Measurements from ENCODE around the gene BEST1. TPM values are rescaled to one million over a fixed set of nuclear protein-coding genes. Genes with fewer than 3 reads are reported as not detected.
"Not testable (repeated sequence)": the region's sequence is repeated elsewhere in the genome, so short reads cannot be mapped to it uniquely, and the experiment has no call there.

The BEST1 gene
- total RNA-seq, 2 experiments from 2014 or later, result 1.9 to 3.1 TPM

DNA sequence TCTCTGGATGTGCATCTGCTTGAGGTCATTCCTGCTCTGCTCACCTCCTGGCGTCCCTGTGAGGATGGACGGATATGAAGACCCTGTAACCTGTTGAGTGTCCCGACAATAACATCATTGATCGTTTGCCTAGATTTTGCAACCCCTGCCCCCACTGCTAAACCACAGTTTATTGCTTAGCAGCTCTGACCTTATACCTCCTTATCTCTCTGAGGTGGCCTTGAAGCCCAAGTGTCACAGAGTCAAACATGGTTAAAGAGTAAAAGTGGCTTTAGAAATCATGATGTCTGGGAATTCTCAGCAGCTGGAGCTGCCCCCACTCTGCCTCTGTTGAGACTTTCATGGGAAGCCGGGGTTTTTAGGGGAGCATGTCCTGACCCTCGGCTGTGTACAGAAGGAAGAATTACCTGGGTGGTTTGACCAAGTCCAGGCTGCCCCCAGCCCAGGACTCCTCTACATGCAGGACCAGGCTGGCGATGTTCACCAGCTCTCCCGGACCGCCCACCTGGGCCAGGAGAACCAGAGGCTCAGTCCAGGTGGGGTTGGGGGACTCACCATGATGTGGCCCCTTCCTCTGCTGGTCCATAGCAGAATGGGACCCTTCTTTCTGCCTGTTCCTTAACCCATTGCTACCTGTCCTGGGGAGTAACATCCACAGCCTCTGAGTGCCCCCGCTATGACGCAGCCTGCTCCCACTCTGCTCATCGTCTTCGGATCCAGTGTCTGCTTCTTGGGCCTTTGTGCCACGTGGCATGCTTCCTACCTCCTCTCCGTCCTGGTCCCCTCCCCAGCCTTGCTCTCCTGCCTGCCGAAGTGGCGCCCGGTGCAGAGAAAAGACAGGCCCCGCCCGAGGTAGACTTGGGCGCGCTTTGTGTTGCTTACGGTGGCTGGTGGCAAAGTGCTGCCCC is 50.6 kb downstream of the BEST1 start:
- no peak for DNase-seq (ENCODE audit: low spot score)
- CTCF ChIA-PET (ENCODE audit: unreplicated experiment), result no interaction called here
- no TSS peak for BruUV-seq (replicated peaks)
- Histone ChIP-seq H3K9me2 (ENCODE audit: insufficient read depth, low read length) (no peaks in the 10 kb centered on the region), H3K4me3 (ENCODE audit: low read depth, low read length, poor library complexity, severe bottlenecking) (no peak overlapping the region), H3K4me2 (ENCODE audit: low read length) (no peak overlapping the region), H3K79me2 (ENCODE audit: insufficient read depth, low read depth, low read length) (no peaks in the 10 kb centered on the region), H3K36me3 (ENCODE audit: insufficient read depth, low read length) (no peaks in the 10 kb centered on the region), H3K4me1 (ENCODE audit: insufficient read depth, low read length, poor library complexity, severe bottlenecking) (no peaks in the 10 kb centered on the region), H2AFZ (ENCODE audit: low read length) (no peak overlapping the region), H3K9me3 (ENCODE audit: low read length) (peaks cover 5% of the 10 kb centered on the region; the same call in 1 of the 2 replicates), H4K20me1 (ENCODE audit: insufficient read depth, low read length) (no peaks in the 10 kb centered on the region), H3K27ac (ENCODE audit: low read depth, low read length, poor library complexity, severe bottlenecking) (no peak overlapping the region)
- intact Hi-C loops (cut with micrococcal nuclease; ENCODE audit: unreplicated experiment), result no loop called here
- POLR2A ChIA-PET, result no interaction called here
- TF ChIP-seq, protein P1, sequence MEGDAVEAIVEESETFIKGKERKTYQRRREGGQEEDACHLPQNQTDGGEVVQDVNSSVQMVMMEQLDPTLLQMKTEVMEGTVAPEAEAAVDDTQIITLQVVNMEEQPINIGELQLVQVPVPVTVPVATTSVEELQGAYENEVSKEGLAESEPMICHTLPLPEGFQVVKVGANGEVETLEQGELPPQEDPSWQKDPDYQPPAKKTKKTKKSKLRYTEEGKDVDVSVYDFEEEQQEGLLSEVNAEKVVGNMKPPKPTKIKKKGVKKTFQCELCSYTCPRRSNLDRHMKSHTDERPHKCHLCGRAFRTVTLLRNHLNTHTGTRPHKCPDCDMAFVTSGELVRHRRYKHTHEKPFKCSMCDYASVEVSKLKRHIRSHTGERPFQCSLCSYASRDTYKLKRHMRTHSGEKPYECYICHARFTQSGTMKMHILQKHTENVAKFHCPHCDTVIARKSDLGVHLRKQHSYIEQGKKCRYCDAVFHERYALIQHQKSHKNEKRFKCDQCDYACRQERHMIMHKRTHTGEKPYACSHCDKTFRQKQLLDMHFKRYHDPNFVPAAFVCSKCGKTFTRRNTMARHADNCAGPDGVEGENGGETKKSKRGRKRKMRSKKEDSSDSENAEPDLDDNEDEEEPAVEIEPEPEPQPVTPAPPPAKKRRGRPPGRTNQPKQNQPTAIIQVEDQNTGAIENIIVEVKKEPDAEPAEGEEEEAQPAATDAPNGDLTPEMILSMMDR (conservative IDR thresholded peaks at IDR 0.05; ENCODE audit: low read length), result no peak

DNA sequence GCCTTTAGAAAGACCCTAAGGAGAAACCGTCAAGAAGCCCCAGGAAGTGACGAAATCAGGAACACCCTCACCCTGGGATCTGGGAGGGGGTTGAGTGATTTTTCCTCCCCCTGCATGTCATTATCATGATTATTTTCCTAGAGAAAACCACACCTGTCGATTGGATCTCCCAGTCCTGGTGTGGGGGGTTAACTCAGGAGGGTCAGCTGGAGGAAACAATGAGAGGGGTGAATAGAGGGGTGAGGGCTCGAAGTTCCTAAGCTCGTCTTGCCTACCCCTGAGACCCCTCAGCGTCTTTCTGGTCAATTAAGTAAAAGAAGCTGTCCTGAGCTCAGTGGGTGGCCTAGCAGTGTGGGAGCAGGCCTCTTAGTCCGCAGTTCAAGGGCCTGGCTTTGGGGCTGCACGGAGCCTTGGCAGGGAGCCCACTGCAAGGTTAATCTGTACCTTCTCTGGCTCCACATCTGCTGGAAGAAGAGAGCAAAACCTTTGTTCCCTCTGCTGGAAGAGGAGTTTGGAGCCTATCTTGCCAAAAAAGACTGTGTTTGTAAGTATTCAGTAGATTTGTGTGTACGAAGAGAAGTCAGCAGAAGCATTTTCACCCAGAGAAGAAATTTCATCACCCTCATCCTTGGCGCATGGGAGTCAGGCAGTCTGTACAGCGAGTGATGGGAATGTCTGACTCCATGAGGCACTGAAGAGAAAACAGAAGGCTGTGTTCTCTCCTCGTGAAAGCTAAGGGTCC is 51.5 kb downstream of the BEST1 start:
- H3K9me3 ChIP-seq (ENCODE audit: low read length), result peaks cover 5% of the 10 kb centered on the region; the same call in 1 of the 2 replicates
- no peaks in the 10 kb centered on the region for H3K79me2 ChIP-seq (ENCODE audit: insufficient read depth, low read depth, low read length)
- ChIA-PET POLR2A (interaction anchor here (1.1 kb wide), 1 partner anchor 29 kb away, joined by 3 read pairs; no protein-coding TSS in a partner anchor), CTCF (ENCODE audit: unreplicated experiment) (no interaction called here)
- no TSS peak for BruUV-seq (replicated peaks)
- no peak overlapping the region for H3K27ac ChIP-seq (ENCODE audit: low read depth, low read length, poor library complexity, severe bottlenecking)
- H3K4me2 ChIP-seq (ENCODE audit: low read length), result no peak overlapping the region
- H3K9me2 ChIP-seq (ENCODE audit: insufficient read depth, low read length), result no peaks in the 10 kb centered on the region
- TF ChIP-seq, protein P1 (conservative IDR thresholded peaks at IDR 0.05; ENCODE audit: low read length), result no peak
- no peak for TF ChIP-seq EZH2phosphoT487 (IDR thresholded peaks at IDR 0.05; ENCODE audit: borderline replicate concordance, low read depth, low read length)
- no peak for DNase-seq (ENCODE audit: low spot score)
- no peak overlapping the region for H3K4me3 ChIP-seq (ENCODE audit: low read depth, low read length, poor library complexity, severe bottlenecking)
- no peaks in the 10 kb centered on the region for H3K4me1 ChIP-seq (ENCODE audit: insufficient read depth, low read length, poor library complexity, severe bottlenecking)
- no peak overlapping the region for H2AFZ ChIP-seq (ENCODE audit: low read length)
- no peaks in the 10 kb centered on the region for H4K20me1 ChIP-seq (ENCODE audit: insufficient read depth, low read length)
- H3K36me3 ChIP-seq (ENCODE audit: insufficient read depth, low read length), result no peaks in the 10 kb centered on the region
- intact Hi-C loops (cut with micrococcal nuclease; ENCODE audit: unreplicated experiment), result no loop called here

DNA sequence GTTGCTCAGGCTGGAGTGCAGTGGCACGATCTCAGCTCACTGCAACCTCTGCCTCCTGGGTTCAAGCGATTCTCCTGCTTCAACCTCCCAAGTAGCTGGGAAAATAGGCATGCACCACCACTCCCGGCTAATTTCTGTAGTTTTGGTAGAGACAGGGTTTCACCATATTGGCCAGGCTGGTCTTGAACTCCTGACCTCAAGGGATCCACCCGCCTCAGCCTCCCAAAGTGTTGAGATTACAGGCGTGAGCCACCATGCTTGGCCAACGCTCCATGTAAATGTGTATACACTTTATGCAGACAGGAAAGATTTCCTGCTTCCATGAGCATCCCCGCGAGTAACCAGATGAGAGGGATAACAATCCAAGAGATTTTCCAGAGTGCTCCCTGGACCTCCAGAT is 52.1 kb downstream of the BEST1 start:
- H3K27ac ChIP-seq (ENCODE audit: low read depth, low read length, poor library complexity, severe bottlenecking); H4K20me1 ChIP-seq (ENCODE audit: insufficient read depth, low read length); H3K79me2 ChIP-seq (ENCODE audit: insufficient read depth, low read depth, low read length); H2AFZ ChIP-seq (ENCODE audit: low read length); H3K36me3 ChIP-seq (ENCODE audit: insufficient read depth, low read length); H3K4me1 ChIP-seq (ENCODE audit: insufficient read depth, low read length, poor library complexity, severe bottlenecking); H3K4me2 ChIP-seq (ENCODE audit: low read length); H3K4me3 ChIP-seq (ENCODE audit: low read depth, low read length, poor library complexity, severe bottlenecking); H3K9me3 ChIP-seq (ENCODE audit: low read length); H3K9me2 ChIP-seq (ENCODE audit: insufficient read depth, low read length); CTCF ChIA-PET (ENCODE audit: unreplicated experiment); BruUV-seq (replicated peaks); intact Hi-C loops (cut with micrococcal nuclease; ENCODE audit: unreplicated experiment); DNase-seq (ENCODE audit: low spot score): not testable (repeated sequence)
- POLR2A ChIA-PET, result interaction anchor here (1.1 kb wide), 1 partner anchor 30 kb away, joined by 3 read pairs; no protein-coding TSS in a partner anchor

Measured in OCI-LY7 (cell line).